Endothelial cell of umbilical vein (primary cell): ENCODE results near the gene UBE2QL1. TPM values are rescaled to one million over a fixed set of nuclear protein-coding genes. Genes with fewer than 3 reads are reported as not detected.

Experiments used
- BruUV-seq: library from RNA; stranded (reverse); fragments of 400-500 nt; replicated peaks from 2 replicates; lab custom pipeline; 2021; lab: Mats Ljungman, UMichigan
- CTCF ChIA-PET: fragments of 300-600, 350-600 bp; sonication (Branson Sonifier 250); formaldehyde crosslinking; loops from one replicate; lab custom pipeline; 2021; ENCODE audit warnings: antibody characterized with exemption, inconsistent platforms; lab: Charles Lee
- POLR2A ChIA-PET: fragments of 300-600, 350-600 bp; sonication (Branson Sonifier 250); formaldehyde crosslinking; loops from one replicate; lab custom pipeline; 2021; ENCODE audit warnings: antibody characterized with exemption, inconsistent platforms; lab: Charles Lee
- DNase-seq: peaks from one replicate; pipeline ENCODE4 v3.0.0-alpha.2; 2011; ENCODE audit warnings: low read depth, low spot score
- FAIRE-seq: peaks from 2 replicates; lab custom pipeline; 2011; peaks lifted over from hg19 to GRCh38; lab: Jason Lieb, UNC
- H2AFZ ChIP-seq: 2 replicates; pipeline ENCODE4 v1.6.0; 2012; ENCODE audit warnings: low read depth, low read length, control low read depth, inconsistent platforms
- H3K27ac ChIP-seq: 2 replicates; pipeline ENCODE4 v1.5.1; 2011; ENCODE audit warnings: low read depth, mild to moderate bottlenecking, control low read depth, low read length, moderate library complexity; ENCODE audit not compliant: insufficient read depth
- H3K27me3 ChIP-seq, 2 experiments: 2 replicates each; pipeline versions ENCODE4 v1.6.0 to v1.6.1; 2011; ENCODE audit warnings: low read length in 2 of 2, mixed read lengths in 1 of 2; ENCODE audit not compliant: control insufficient read depth in 2 of 2, insufficient read depth in 2 of 2
- H3K36me3 ChIP-seq, 2 experiments: 2 replicates in 1 of 2; 3 replicates in 1 of 2; pipeline ENCODE4 v1.5.1; 2011; ENCODE audit warnings: low read length in 2 of 2, mild to moderate bottlenecking in 1 of 2, moderate library complexity in 1 of 2; ENCODE audit not compliant: control insufficient read depth in 2 of 2, insufficient read depth in 2 of 2; ENCODE audit errors: extremely low read depth in 1 of 2
- H3K4me1 ChIP-seq: 3 replicates; pipeline ENCODE4 v1.5.1; 2011; ENCODE audit warnings: mild to moderate bottlenecking, low read length; ENCODE audit not compliant: control insufficient read depth, insufficient read depth; ENCODE audit errors: extremely low read depth
- H3K4me2 ChIP-seq: 2 replicates; pipeline ENCODE4 v1.6.1; 2011; ENCODE audit warnings: low read length, control low read depth, mixed read lengths; ENCODE audit not compliant: insufficient read depth
- H3K4me3 ChIP-seq, 3 experiments: fragments of 200-600 bp in 1 of 3; sonication (generic), shearing (Covaris generic) in 1 of 3; replicated peaks in 1 of 3; 2 replicates each; pipeline ENCODE4 v1.5.1; 2011 to 2016; ENCODE audit warnings: control low read depth in 3 of 3, low read length in 3 of 3, mild to moderate bottlenecking in 2 of 3, inconsistent platforms in 1 of 3, low read depth in 1 of 3, moderate library complexity in 1 of 3; ENCODE audit not compliant: insufficient read depth in 1 of 3
- H3K79me2 ChIP-seq: 2 replicates; pipeline ENCODE4 v1.6.0; 2012; ENCODE audit warnings: low read length, inconsistent platforms; ENCODE audit not compliant: control insufficient read depth, insufficient read depth
- H3K9ac ChIP-seq: replicated peaks from 2 replicates; pipeline ENCODE3; 2011; ENCODE audit warnings: low read length, control low read depth; ENCODE audit not compliant: insufficient read depth; ENCODE audit errors: extremely low read depth
- H3K9me1 ChIP-seq: replicated peaks from 3 replicates; pipeline ENCODE4 v1.6.0; 2011; ENCODE audit warnings: mild to moderate bottlenecking, low read length; ENCODE audit not compliant: control insufficient read depth, insufficient read depth; ENCODE audit errors: extremely low read depth
- H3K9me3 ChIP-seq: replicated peaks from 2 replicates; pipeline ENCODE4 v1.5.1; 2012; ENCODE audit warnings: low read length, inconsistent platforms; ENCODE audit not compliant: control insufficient read depth, insufficient read depth
- H4K20me1 ChIP-seq: replicated peaks from 2 replicates; pipeline ENCODE3; 2011; ENCODE audit warnings: mild to moderate bottlenecking, low read length; ENCODE audit not compliant: control insufficient read depth, insufficient read depth; ENCODE audit errors: extremely low read depth
- CTCF ChIP-seq, 2 donors: IDR thresholded peaks; 1 replicate in 1 of 2; 2 replicates in 1 of 2; pipeline ENCODE4 v1.5.1; 2011; ENCODE audit warnings: low read length in 2 of 2, mild to moderate bottlenecking in 2 of 2, moderate library complexity in 2 of 2, control low read depth in 1 of 2, inconsistent platforms in 1 of 2, low read depth in 1 of 2; ENCODE audit not compliant: insufficient read depth in 1 of 2; ENCODE audit errors: extremely low read depth in 1 of 2
- EZH2 ChIP-seq: IDR thresholded peaks from 2 replicates; pipeline ENCODE4 v1.6.1; 2012; ENCODE audit warnings: borderline replicate concordance, low read depth, mild to moderate bottlenecking, moderate library complexity, low read length, inconsistent platforms; ENCODE audit not compliant: severe bottlenecking
- FOS ChIP-seq: IDR thresholded peaks from 2 replicates; pipeline ENCODE4 v1.6.1; 2011; ENCODE audit warnings: mild to moderate bottlenecking, low read length, moderate library complexity, borderline replicate concordance; ENCODE audit not compliant: insufficient read depth
- GATA2 ChIP-seq: IDR thresholded peaks from 2 replicates; pipeline ENCODE4 v1.7.0; 2011; ENCODE audit warnings: low read depth, mild to moderate bottlenecking, moderate library complexity, mixed read lengths, low read length; ENCODE audit not compliant: insufficient read length, insufficient read depth
- JUN ChIP-seq: IDR thresholded peaks from 2 replicates; pipeline ENCODE4 v1.6.1; 2011; ENCODE audit warnings: borderline replicate concordance, low read depth; ENCODE audit not compliant: insufficient read length, insufficient read depth
- MAX ChIP-seq: IDR thresholded peaks from 2 replicates; pipeline ENCODE4 v1.6.1; 2011; ENCODE audit not compliant: insufficient read depth, insufficient read length
- MYC ChIP-seq: IDR thresholded peaks from one replicate; pipeline ENCODE4 v1.6.1; 2011; ENCODE audit warnings: mild to moderate bottlenecking, low read depth, low read length
- POLR2A ChIP-seq: IDR thresholded peaks from 2 replicates; pipeline ENCODE4 v1.6.1; 2012; ENCODE audit warnings: low read depth, mild to moderate bottlenecking, control low read depth, low read length
- POLR2AphosphoS5 ChIP-seq: IDR thresholded peaks from 2 replicates; pipeline ENCODE4 v1.6.1; 2012; ENCODE audit warnings: low read depth, mild to moderate bottlenecking, control low read depth, low read length, moderate library complexity; ENCODE audit not compliant: insufficient read depth
- dilution Hi-C: fragments of 300-500 bp; cut with MboI; formaldehyde crosslinking; loops from one replicate; pipeline ENCODE4 v1.15.0; 2019; ENCODE audit warnings: low sequenced_read_pairs; ENCODE audit not compliant: extremely low pct_ligation_motif_present
- intact Hi-C: fragments of 100-400 bp; cut with micrococcal nuclease; formaldehyde crosslinking; loops from one replicate; pipeline ENCODE4 v1.10.0; 2022
- polyA plus RNA-seq, 4 experiments: library from polyadenylated mRNA; depleted of rRNA in 3 of 4; stranded (reverse) in 3 of 4; unstranded in 1 of 4; fragments of >200 nt; gene quantifications; 2 replicates each; pipeline versions ENCODE4 v1.2.1 to v1.2.3, GENCODE V29; 2011 to 2012; ENCODE audit warnings: missing spikeins in 1 of 4
- total RNA-seq: library from RNA; stranded (reverse); gene quantifications from 2 replicates; pipeline ENCODE4 v1.2.3, GENCODE V29; 2021

Gene UBE2QL1
- total and polyA plus RNA-seq, 2 donors (not counting 3 experiments of a cell fraction or from before 2014, with no cell fraction given): 0.04 to 0.15 TPM

GRCh38 chr5:6491196-6491918 is 42.7 kb downstream of the UBE2QL1 start:
- DNase-seq: no peak
- dilution Hi-C loops: no loop called here
- Histone ChIP-seq H3K36me3 (no peaks in the 10 kb centered on the region), H3K9ac (no peak overlapping the region), H3K27me3 (no peaks in the 10 kb centered on the region), H3K4me2 (no peak overlapping the region), H3K27ac (no peak overlapping the region), H3K9me1 (no peaks in the 10 kb centered on the region), H3K4me3 (no peak overlapping the region), H3K4me1 (no peaks in the 10 kb centered on the region), H3K79me2 (no peaks in the 10 kb centered on the region), H2AFZ (no peak overlapping the region), H4K20me1 (no peaks in the 10 kb centered on the region), H3K9me3 (no peaks in the 10 kb centered on the region)
- intact Hi-C loops: no loop called here
- no TSS peak for BruUV-seq
- POLR2A ChIA-PET: no interaction called here
- no peak for TF ChIP-seq POLR2A
- TF ChIP-seq GATA2: no peak
- no peak for TF ChIP-seq MYC
- TF ChIP-seq JUN: no peak
- TF ChIP-seq POLR2AphosphoS5: no peak
- TF ChIP-seq MAX: no peak
- TF ChIP-seq EZH2: no peak
- TF ChIP-seq FOS: no peak
- TF ChIP-seq CTCF (IDR thresholded peaks at IDR 0.05; ENCODE audit: extremely low read depth in 1 of 2, insufficient read depth in 1 of 2, low read depth in 1 of 2, low read length in 2 of 2): no peak
- CTCF ChIA-PET: no interaction called here
- FAIRE-seq: no peak
